Osteoblast (primary cell): ENCODE measurements around the gene AHDC1. TPM values are rescaled to one million over a fixed set of nuclear protein-coding genes. Genes with fewer than 3 reads are reported as not detected.

ENCODE experiments used
- DNase-seq: peaks from one replicate; pipeline ENCODE4 v3.0.0; 2011; ENCODE audit warnings: low spot score, mixed read lengths; ENCODE audit not compliant: insufficient read length; ENCODE audit errors: missing footprints
- H2AFZ ChIP-seq: 2 replicates; pipeline ENCODE4 v1.6.0; 2011; ENCODE audit warnings: mild to moderate bottlenecking, low read length
- H3K27ac ChIP-seq: 2 replicates; pipeline ENCODE4 v1.5.1; 2011; ENCODE audit warnings: mild to moderate bottlenecking, low read depth, low read length, moderate library complexity
- H3K27me3 ChIP-seq: 2 replicates; pipeline ENCODE4 v1.6.0; 2012; ENCODE audit warnings: mild to moderate bottlenecking, control low read depth, inconsistent platforms, low read length, moderate library complexity; ENCODE audit not compliant: insufficient read depth
- H3K36me3 ChIP-seq: 2 replicates; pipeline ENCODE4 v1.5.1; 2011; ENCODE audit warnings: mild to moderate bottlenecking, low read length, control low read depth, moderate library complexity; ENCODE audit not compliant: insufficient read depth
- H3K4me1 ChIP-seq: 2 replicates; pipeline ENCODE4 v1.5.1; 2011; ENCODE audit warnings: mild to moderate bottlenecking, low read length, control low read depth, moderate library complexity; ENCODE audit not compliant: insufficient read depth
- H3K4me2 ChIP-seq: 2 replicates; pipeline ENCODE4 v1.6.0; 2011; ENCODE audit warnings: mild to moderate bottlenecking, low read length; ENCODE audit not compliant: insufficient read depth
- H3K4me3 ChIP-seq: fragments of 200-600 bp; sonication (generic); 3 replicates; pipeline ENCODE4 v1.5.1; 2012; ENCODE audit warnings: mild to moderate bottlenecking, low read length, inconsistent platforms; ENCODE audit not compliant: insufficient read depth
- H3K79me2 ChIP-seq: 2 replicates; pipeline ENCODE4 v1.6.0; 2012; ENCODE audit warnings: mild to moderate bottlenecking, low read length, control low read depth, inconsistent platforms; ENCODE audit not compliant: insufficient read depth
- H3K9me3 ChIP-seq: 2 replicates; pipeline ENCODE4 v1.5.1; 2011; ENCODE audit warnings: low read depth, low read length, control low read depth
- H4K20me1 ChIP-seq: 2 replicates; pipeline ENCODE4 v1.6.0; 2012; ENCODE audit warnings: mild to moderate bottlenecking, low read length, control low read depth; ENCODE audit not compliant: insufficient read depth
- total RNA-seq: library from RNA; depleted of rRNA; stranded (reverse); fragments of >200 nt; gene quantifications from 2 replicates; pipeline ENCODE4 v1.2.3, GENCODE V29; 2012
- TF ChIP-seq, protein P1 (sequence below): IDR thresholded peaks from 2 replicates; pipeline ENCODE4 v1.5.1; 2011; ENCODE audit warnings: mild to moderate bottlenecking, low read depth, low read length, moderate library complexity; ENCODE audit errors: extremely low read depth

The AHDC1 gene
- total RNA-seq, 1 donor = 11.2 TPM

- Histone ChIP-seq H3K4me1 (peaks cover 24% of the 10 kb centered on the region), H3K9me3 (no peaks in the 10 kb centered on the region), H3K27me3 (no peaks in the 10 kb centered on the region), H3K4me2 (no peak overlapping the region), H3K4me3 (no peak overlapping the region), H4K20me1 (peaks cover 5% of the 10 kb centered on the region), H2AFZ (no peak overlapping the region), H3K79me2 (peaks cover 39% of the 10 kb centered on the region), H3K27ac (no peak overlapping the region), H3K36me3 (peaks cover 22% of the 10 kb centered on the region)
- no peak for DNase-seq
- TF ChIP-seq, protein P1, sequence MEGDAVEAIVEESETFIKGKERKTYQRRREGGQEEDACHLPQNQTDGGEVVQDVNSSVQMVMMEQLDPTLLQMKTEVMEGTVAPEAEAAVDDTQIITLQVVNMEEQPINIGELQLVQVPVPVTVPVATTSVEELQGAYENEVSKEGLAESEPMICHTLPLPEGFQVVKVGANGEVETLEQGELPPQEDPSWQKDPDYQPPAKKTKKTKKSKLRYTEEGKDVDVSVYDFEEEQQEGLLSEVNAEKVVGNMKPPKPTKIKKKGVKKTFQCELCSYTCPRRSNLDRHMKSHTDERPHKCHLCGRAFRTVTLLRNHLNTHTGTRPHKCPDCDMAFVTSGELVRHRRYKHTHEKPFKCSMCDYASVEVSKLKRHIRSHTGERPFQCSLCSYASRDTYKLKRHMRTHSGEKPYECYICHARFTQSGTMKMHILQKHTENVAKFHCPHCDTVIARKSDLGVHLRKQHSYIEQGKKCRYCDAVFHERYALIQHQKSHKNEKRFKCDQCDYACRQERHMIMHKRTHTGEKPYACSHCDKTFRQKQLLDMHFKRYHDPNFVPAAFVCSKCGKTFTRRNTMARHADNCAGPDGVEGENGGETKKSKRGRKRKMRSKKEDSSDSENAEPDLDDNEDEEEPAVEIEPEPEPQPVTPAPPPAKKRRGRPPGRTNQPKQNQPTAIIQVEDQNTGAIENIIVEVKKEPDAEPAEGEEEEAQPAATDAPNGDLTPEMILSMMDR = no peak
Measured at GRCh38 chr1:27547220-27548116, 56.5 kb downstream of the AHDC1 start.

DNA sequence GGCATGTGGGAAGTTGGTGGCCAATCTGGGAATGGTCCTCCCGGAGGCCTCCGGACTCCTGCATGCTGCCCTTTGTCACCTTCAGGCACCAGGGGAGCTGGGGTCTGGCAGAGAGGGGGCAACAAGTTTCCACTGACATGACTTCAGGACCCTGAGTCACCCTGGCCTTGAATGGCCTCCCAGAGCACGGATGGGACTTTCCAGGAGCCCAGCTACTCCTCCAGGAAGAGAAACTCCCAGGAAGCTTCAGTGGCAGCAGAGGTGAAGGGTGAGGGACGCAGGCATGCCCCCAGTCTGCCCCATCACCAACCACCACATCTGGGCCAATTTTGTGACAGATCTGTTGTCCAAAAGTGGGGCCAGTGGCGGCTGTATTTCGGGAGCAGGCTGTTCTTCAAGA is 58.1 kb downstream of the AHDC1 start:
- H3K9me3 ChIP-seq = no peaks in the 10 kb centered on the region
- TF ChIP-seq, protein P1 = no peak
- H3K4me3 ChIP-seq = no peak overlapping the region
- no peak for DNase-seq
- H3K4me1 ChIP-seq = peaks cover 32% of the 10 kb centered on the region
- H3K27ac ChIP-seq = peak overlapping the region; percentile 60
- no peak overlapping the region for H2AFZ ChIP-seq
- peaks cover 46% of the 10 kb centered on the region for H3K79me2 ChIP-seq
- no peaks in the 10 kb centered on the region for H3K27me3 ChIP-seq
- H4K20me1 ChIP-seq = peaks cover 5% of the 10 kb centered on the region
- H3K36me3 ChIP-seq = peaks cover 17% of the 10 kb centered on the region
- no peak overlapping the region for H3K4me2 ChIP-seq

DNA sequence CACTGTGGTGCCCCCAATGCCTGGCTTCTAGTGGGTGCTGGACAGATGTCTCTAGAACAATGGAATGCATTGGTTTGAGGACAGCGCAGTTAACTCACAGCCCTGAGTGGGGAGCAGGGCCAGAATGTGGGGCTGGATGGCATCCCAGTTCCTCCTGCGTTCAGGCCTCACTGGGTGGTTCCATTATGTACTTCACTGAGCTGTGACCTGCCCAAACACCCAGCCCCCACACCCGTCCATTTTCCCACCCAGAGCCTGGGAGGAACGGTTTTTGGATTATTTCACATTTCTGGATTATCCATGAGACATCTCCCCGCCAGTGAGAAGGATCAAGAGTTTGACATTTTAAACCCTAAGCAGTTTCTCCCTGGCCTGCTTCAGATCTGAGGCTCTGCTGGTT is 58.7 kb downstream of the AHDC1 start:
- Histone ChIP-seq H3K9me3 (no peaks in the 10 kb centered on the region), H3K36me3 (peaks cover 10% of the 10 kb centered on the region), H4K20me1 (peaks cover 5% of the 10 kb centered on the region), H2AFZ (no peak overlapping the region), H3K4me1 (peaks cover 38% of the 10 kb centered on the region), H3K79me2 (peaks cover 48% of the 10 kb centered on the region), H3K4me3 (no peak overlapping the region), H3K27ac (peak overlapping the region; percentile 60), H3K4me2 (no peak overlapping the region), H3K27me3 (no peaks in the 10 kb centered on the region)
- TF ChIP-seq, protein P1 = no peak
- peak; percentile 98 for DNase-seq

DNA sequence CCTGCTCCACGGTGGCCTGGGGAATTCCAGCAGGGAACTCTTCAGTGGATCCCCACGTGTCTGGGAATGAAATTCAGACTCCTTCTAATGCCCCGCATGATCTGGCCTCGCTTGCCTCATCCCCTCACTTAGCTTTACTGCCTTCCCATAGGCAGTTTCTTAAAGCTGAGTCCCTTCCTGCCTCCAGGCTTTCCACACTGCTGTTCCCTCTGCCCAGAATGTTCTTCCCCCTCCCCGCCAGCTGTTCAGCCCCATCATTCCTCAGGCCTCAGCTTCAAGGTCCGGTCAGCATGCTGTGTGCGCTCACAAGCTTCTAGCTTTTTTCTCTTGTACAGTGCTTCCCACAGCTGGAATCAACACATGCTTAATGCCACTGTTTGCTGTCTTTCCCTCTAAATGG is 59.1 kb downstream of the AHDC1 start:
- H3K79me2 ChIP-seq = peaks cover 49% of the 10 kb centered on the region
- H3K4me3 ChIP-seq = no peak overlapping the region
- H3K4me2 ChIP-seq = no peak overlapping the region
- TF ChIP-seq, protein P1 = no peak
- DNase-seq = no peak
- H3K9me3 ChIP-seq = no peaks in the 10 kb centered on the region
- H3K4me1 ChIP-seq = peaks cover 42% of the 10 kb centered on the region
- H4K20me1 ChIP-seq = peaks cover 5% of the 10 kb centered on the region
- H3K36me3 ChIP-seq = peaks cover 10% of the 10 kb centered on the region
- no peaks in the 10 kb centered on the region for H3K27me3 ChIP-seq
- H2AFZ ChIP-seq = no peak overlapping the region
- H3K27ac ChIP-seq = peak overlapping the region; percentile 60
